Endothelial cell of umbilical vein (primary cell): ENCODE results near the gene ACAD11. TPM values are rescaled to one million over a fixed set of nuclear protein-coding genes. Genes with fewer than 3 reads are reported as not detected.

Experiments
- BruUV-seq: library from RNA; stranded (reverse); fragments of 400-500 nt; replicated peaks from 2 replicates; lab custom pipeline; 2021; lab: Mats Ljungman, UMichigan
- CTCF ChIA-PET: fragments of 300-600, 350-600 bp; sonication (Branson Sonifier 250); formaldehyde crosslinking; loops from one replicate; lab custom pipeline; 2021; ENCODE audit warnings: antibody characterized with exemption, inconsistent platforms; lab: Charles Lee
- POLR2A ChIA-PET: fragments of 300-600, 350-600 bp; sonication (Branson Sonifier 250); formaldehyde crosslinking; loops from one replicate; lab custom pipeline; 2021; ENCODE audit warnings: antibody characterized with exemption, inconsistent platforms; lab: Charles Lee
- DNase-seq: peaks from one replicate; pipeline ENCODE4 v3.0.0-alpha.2; 2011; ENCODE audit warnings: low read depth, low spot score
- FAIRE-seq: peaks from 2 replicates; lab custom pipeline; 2011; peaks lifted over from hg19 to GRCh38; lab: Jason Lieb, UNC
- H2AFZ ChIP-seq: 2 replicates; pipeline ENCODE4 v1.6.0; 2012; ENCODE audit warnings: low read depth, low read length, control low read depth, inconsistent platforms
- H3K27ac ChIP-seq: 2 replicates; pipeline ENCODE4 v1.5.1; 2011; ENCODE audit warnings: low read depth, mild to moderate bottlenecking, control low read depth, low read length, moderate library complexity; ENCODE audit not compliant: insufficient read depth
- H3K27me3 ChIP-seq, 2 experiments: 2 replicates each; pipeline versions ENCODE4 v1.6.0 to v1.6.1; 2011; ENCODE audit warnings: low read length in 2 of 2, mixed read lengths in 1 of 2; ENCODE audit not compliant: control insufficient read depth in 2 of 2, insufficient read depth in 2 of 2
- H3K36me3 ChIP-seq, 2 experiments: 2 replicates in 1 of 2; 3 replicates in 1 of 2; pipeline ENCODE4 v1.5.1; 2011; ENCODE audit warnings: low read length in 2 of 2, mild to moderate bottlenecking in 1 of 2, moderate library complexity in 1 of 2; ENCODE audit not compliant: control insufficient read depth in 2 of 2, insufficient read depth in 2 of 2; ENCODE audit errors: extremely low read depth in 1 of 2
- H3K4me1 ChIP-seq: 3 replicates; pipeline ENCODE4 v1.5.1; 2011; ENCODE audit warnings: mild to moderate bottlenecking, low read length; ENCODE audit not compliant: control insufficient read depth, insufficient read depth; ENCODE audit errors: extremely low read depth
- H3K4me2 ChIP-seq: 2 replicates; pipeline ENCODE4 v1.6.1; 2011; ENCODE audit warnings: low read length, control low read depth, mixed read lengths; ENCODE audit not compliant: insufficient read depth
- H3K4me3 ChIP-seq, 3 experiments: fragments of 200-600 bp in 1 of 3; sonication (generic), shearing (Covaris generic) in 1 of 3; replicated peaks in 1 of 3; 2 replicates each; pipeline ENCODE4 v1.5.1; 2011 to 2016; ENCODE audit warnings: control low read depth in 3 of 3, low read length in 3 of 3, mild to moderate bottlenecking in 2 of 3, inconsistent platforms in 1 of 3, low read depth in 1 of 3, moderate library complexity in 1 of 3; ENCODE audit not compliant: insufficient read depth in 1 of 3
- H3K79me2 ChIP-seq: 2 replicates; pipeline ENCODE4 v1.6.0; 2012; ENCODE audit warnings: low read length, inconsistent platforms; ENCODE audit not compliant: control insufficient read depth, insufficient read depth
- H3K9ac ChIP-seq: replicated peaks from 2 replicates; pipeline ENCODE3; 2011; ENCODE audit warnings: low read length, control low read depth; ENCODE audit not compliant: insufficient read depth; ENCODE audit errors: extremely low read depth
- H3K9me1 ChIP-seq: replicated peaks from 3 replicates; pipeline ENCODE4 v1.6.0; 2011; ENCODE audit warnings: mild to moderate bottlenecking, low read length; ENCODE audit not compliant: control insufficient read depth, insufficient read depth; ENCODE audit errors: extremely low read depth
- H3K9me3 ChIP-seq: replicated peaks from 2 replicates; pipeline ENCODE4 v1.5.1; 2012; ENCODE audit warnings: low read length, inconsistent platforms; ENCODE audit not compliant: control insufficient read depth, insufficient read depth
- H4K20me1 ChIP-seq: replicated peaks from 2 replicates; pipeline ENCODE3; 2011; ENCODE audit warnings: mild to moderate bottlenecking, low read length; ENCODE audit not compliant: control insufficient read depth, insufficient read depth; ENCODE audit errors: extremely low read depth
- EZH2 ChIP-seq: IDR thresholded peaks from 2 replicates; pipeline ENCODE4 v1.6.1; 2012; ENCODE audit warnings: borderline replicate concordance, low read depth, mild to moderate bottlenecking, moderate library complexity, low read length, inconsistent platforms; ENCODE audit not compliant: severe bottlenecking
- FOS ChIP-seq: IDR thresholded peaks from 2 replicates; pipeline ENCODE4 v1.6.1; 2011; ENCODE audit warnings: mild to moderate bottlenecking, low read length, moderate library complexity, borderline replicate concordance; ENCODE audit not compliant: insufficient read depth
- GATA2 ChIP-seq: IDR thresholded peaks from 2 replicates; pipeline ENCODE4 v1.7.0; 2011; ENCODE audit warnings: low read depth, mild to moderate bottlenecking, moderate library complexity, mixed read lengths, low read length; ENCODE audit not compliant: insufficient read length, insufficient read depth
- JUN ChIP-seq: IDR thresholded peaks from 2 replicates; pipeline ENCODE4 v1.6.1; 2011; ENCODE audit warnings: borderline replicate concordance, low read depth; ENCODE audit not compliant: insufficient read length, insufficient read depth
- MYC ChIP-seq: IDR thresholded peaks from one replicate; pipeline ENCODE4 v1.6.1; 2011; ENCODE audit warnings: mild to moderate bottlenecking, low read depth, low read length
- POLR2A ChIP-seq: IDR thresholded peaks from 2 replicates; pipeline ENCODE4 v1.6.1; 2012; ENCODE audit warnings: low read depth, mild to moderate bottlenecking, control low read depth, low read length
- POLR2AphosphoS5 ChIP-seq: IDR thresholded peaks from 2 replicates; pipeline ENCODE4 v1.6.1; 2012; ENCODE audit warnings: low read depth, mild to moderate bottlenecking, control low read depth, low read length, moderate library complexity; ENCODE audit not compliant: insufficient read depth
- dilution Hi-C: fragments of 300-500 bp; cut with MboI; formaldehyde crosslinking; loops from one replicate; pipeline ENCODE4 v1.15.0; 2019; ENCODE audit warnings: low sequenced_read_pairs; ENCODE audit not compliant: extremely low pct_ligation_motif_present
- intact Hi-C: fragments of 100-400 bp; cut with micrococcal nuclease; formaldehyde crosslinking; loops from one replicate; pipeline ENCODE4 v1.10.0; 2022
- polyA plus RNA-seq, 4 experiments: library from polyadenylated mRNA; depleted of rRNA in 3 of 4; stranded (reverse) in 3 of 4; unstranded in 1 of 4; fragments of >200 nt; gene quantifications; 2 replicates each; pipeline versions ENCODE4 v1.2.1 to v1.2.3, GENCODE V29; 2011 to 2012; ENCODE audit warnings: missing spikeins in 1 of 4
- total RNA-seq: library from RNA; stranded (reverse); gene quantifications from 2 replicates; pipeline ENCODE4 v1.2.3, GENCODE V29; 2021
- TF ChIP-seq, protein P1 (sequence below), 2 donors: IDR thresholded peaks; 1 replicate in 1 of 2; 2 replicates in 1 of 2; pipeline ENCODE4 v1.5.1; 2011; ENCODE audit warnings: low read length in 2 of 2, mild to moderate bottlenecking in 2 of 2, moderate library complexity in 2 of 2, control low read depth in 1 of 2, inconsistent platforms in 1 of 2, low read depth in 1 of 2; ENCODE audit not compliant: insufficient read depth in 1 of 2; ENCODE audit errors: extremely low read depth in 1 of 2
- TF ChIP-seq, protein P2 (sequence below): IDR thresholded peaks from 2 replicates; pipeline ENCODE4 v1.6.1; 2011; ENCODE audit not compliant: insufficient read depth, insufficient read length

The ACAD11 gene
- total and polyA plus RNA-seq, 2 donors (not counting 3 experiments of a cell fraction or from before 2014, with no cell fraction given) = 9.6 to 17.9 TPM

DNA sequence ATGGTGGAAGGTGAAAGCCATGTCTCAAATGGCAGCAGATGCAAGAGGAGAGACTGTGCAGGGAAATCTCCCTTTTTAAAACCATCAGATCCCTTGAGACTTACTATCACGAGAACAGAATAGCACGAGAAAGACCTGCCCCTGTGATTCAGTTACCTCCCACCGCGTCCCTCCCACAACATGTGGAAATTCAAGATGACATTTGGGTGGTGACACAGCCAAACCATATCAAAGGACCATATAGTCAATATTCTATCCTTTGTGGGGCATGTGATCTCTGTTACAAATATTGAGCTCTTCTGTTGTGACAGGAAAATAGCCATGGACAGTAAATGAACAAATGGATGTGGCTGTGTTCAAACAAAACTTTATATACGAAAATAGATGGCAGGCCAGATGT, 139.7 kb downstream of the ACAD11 start:
- Histone ChIP-seq H3K9ac (no peak overlapping the region), H3K27ac (no peak overlapping the region), H3K27me3 (no peaks in the 10 kb centered on the region), H3K9me1 (no peaks in the 10 kb centered on the region), H4K20me1 (no peaks in the 10 kb centered on the region), H2AFZ (no peak overlapping the region), H3K4me3 (no peak overlapping the region), H3K9me3 (no peaks in the 10 kb centered on the region), H3K36me3 (peaks cover 19% of the 10 kb centered on the region in 2 experiments), H3K79me2 (no peaks in the 10 kb centered on the region), H3K4me2 (no peak overlapping the region), H3K4me1 (no peaks in the 10 kb centered on the region)
- no TSS peak for BruUV-seq
- DNase-seq = no peak
- no peak for FAIRE-seq
- CTCF ChIA-PET = interaction anchor here (2.4 kb wide), 1 partner anchor 123 kb away, joined by 9 read pairs; no protein-coding TSS in a partner anchor
- POLR2A ChIA-PET = no interaction called here
- TF ChIP-seq, protein P1, sequence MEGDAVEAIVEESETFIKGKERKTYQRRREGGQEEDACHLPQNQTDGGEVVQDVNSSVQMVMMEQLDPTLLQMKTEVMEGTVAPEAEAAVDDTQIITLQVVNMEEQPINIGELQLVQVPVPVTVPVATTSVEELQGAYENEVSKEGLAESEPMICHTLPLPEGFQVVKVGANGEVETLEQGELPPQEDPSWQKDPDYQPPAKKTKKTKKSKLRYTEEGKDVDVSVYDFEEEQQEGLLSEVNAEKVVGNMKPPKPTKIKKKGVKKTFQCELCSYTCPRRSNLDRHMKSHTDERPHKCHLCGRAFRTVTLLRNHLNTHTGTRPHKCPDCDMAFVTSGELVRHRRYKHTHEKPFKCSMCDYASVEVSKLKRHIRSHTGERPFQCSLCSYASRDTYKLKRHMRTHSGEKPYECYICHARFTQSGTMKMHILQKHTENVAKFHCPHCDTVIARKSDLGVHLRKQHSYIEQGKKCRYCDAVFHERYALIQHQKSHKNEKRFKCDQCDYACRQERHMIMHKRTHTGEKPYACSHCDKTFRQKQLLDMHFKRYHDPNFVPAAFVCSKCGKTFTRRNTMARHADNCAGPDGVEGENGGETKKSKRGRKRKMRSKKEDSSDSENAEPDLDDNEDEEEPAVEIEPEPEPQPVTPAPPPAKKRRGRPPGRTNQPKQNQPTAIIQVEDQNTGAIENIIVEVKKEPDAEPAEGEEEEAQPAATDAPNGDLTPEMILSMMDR (IDR thresholded peaks at IDR 0.05; ENCODE audit: extremely low read depth in 1 of 2, insufficient read depth in 1 of 2, low read depth in 1 of 2, low read length in 2 of 2) = no peak
- TF ChIP-seq JUN (no peak), FOS (no peak), POLR2A (no peak), POLR2AphosphoS5 (no peak), MYC (no peak), GATA2 (no peak)
- intact Hi-C loops = no loop called here
- dilution Hi-C loops = no loop called here

DNA sequence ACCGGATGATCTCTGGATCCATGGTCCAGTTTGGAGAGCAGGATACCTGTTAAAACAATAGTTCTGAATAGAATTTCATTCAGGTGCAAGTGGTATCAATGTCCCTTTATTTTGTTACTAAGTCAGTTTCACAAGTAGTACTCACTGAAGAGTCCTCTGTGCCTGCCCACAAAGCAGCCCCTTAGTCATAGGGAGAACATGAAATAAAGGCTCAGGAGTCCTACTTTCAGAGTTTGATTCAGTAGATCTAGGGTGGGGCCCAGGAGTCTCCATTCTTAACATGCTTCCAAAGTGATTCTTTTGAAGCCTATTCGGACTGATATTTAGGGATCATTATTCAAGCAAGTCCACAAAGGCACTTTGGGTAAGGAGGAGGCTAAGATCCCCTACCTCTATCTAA, 142.3 kb downstream of the ACAD11 start:
- CTCF ChIA-PET = no interaction called here
- intact Hi-C loops = no loop called here
- H3K36me3 ChIP-seq = peaks cover 18 to 25% of the 10 kb centered on the region in 2 experiments

More for the DNA sequence above, 142.3 kb downstream of the ACAD11 start:
- Histone ChIP-seq H3K4me3 (no peak overlapping the region), H2AFZ (no peak overlapping the region), H3K27ac (no peak overlapping the region), H3K27me3 (no peaks in the 10 kb centered on the region), H3K9me3 (no peaks in the 10 kb centered on the region), H3K9ac (no peak overlapping the region), H4K20me1 (no peaks in the 10 kb centered on the region), H3K4me1 (no peaks in the 10 kb centered on the region), H3K9me1 (no peaks in the 10 kb centered on the region), H3K79me2 (no peaks in the 10 kb centered on the region), H3K4me2 (no peak overlapping the region)
- dilution Hi-C loops = no loop called here
- FAIRE-seq (no peak), DNase-seq (no peak)
- no TSS peak for BruUV-seq
- no peak for TF ChIP-seq POLR2A
- TF ChIP-seq FOS = no peak
- no peak for TF ChIP-seq POLR2AphosphoS5
- TF ChIP-seq MYC = no peak
- no peak for TF ChIP-seq GATA2
- TF ChIP-seq, protein P2, sequence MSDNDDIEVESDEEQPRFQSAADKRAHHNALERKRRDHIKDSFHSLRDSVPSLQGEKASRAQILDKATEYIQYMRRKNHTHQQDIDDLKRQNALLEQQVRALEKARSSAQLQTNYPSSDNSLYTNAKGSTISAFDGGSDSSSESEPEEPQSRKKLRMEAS = no peak
- TF ChIP-seq, protein P1 (IDR thresholded peaks at IDR 0.05; ENCODE audit: extremely low read depth in 1 of 2, insufficient read depth in 1 of 2, low read depth in 1 of 2, low read length in 2 of 2) = no peak
- no peak for TF ChIP-seq JUN
- no peak for TF ChIP-seq EZH2
- POLR2A ChIA-PET = no interaction called here
